ENCODE measurements around the gene HES7.
"Not testable (repeated sequence)": the region's sequence is repeated elsewhere in the genome, so short reads cannot be mapped to it uniquely, and the experiment has no call there.

Gene HES7

GRCh38 chr17:8123695-8124349, at the start of gene HES7:
TSS of gene HES7 (minus strand) at chr17:8124106. CDS start at chr17:8124084, 22 bp downstream.
- no peak for ATAC-seq

GRCh38 chr17:8173056-8173870, 49.4 kb upstream of the HES7 start:
- peak; percentile 82 to 87 for ATAC-seq

GRCh38 chr17:8170186-8170585, 46.3 kb upstream of the HES7 start:
- ATAC-seq = not testable (repeated sequence)

GRCh38 chr17:8167526-8167925, 43.6 kb upstream of the HES7 start:
- no peak for ATAC-seq

GRCh38 chr17:8166731-8167130, 42.8 kb upstream of the HES7 start:
- no peak for ATAC-seq

GRCh38 chr17:8164815-8165131, 40.9 kb upstream of the HES7 start:
- no peak for ATAC-seq

GRCh38 chr17:8163978-8164814, 40.3 kb upstream of the HES7 start:
- ATAC-seq = peak; percentile 39 to 50

GRCh38 chr17:8162997-8163977, 39.4 kb upstream of the HES7 start:
- peak; percentile 1 to 6 for ATAC-seq

- ATAC-seq = peak; percentile 70
Measured at GRCh38 chr17:8162233-8162996, 38.5 kb upstream of the HES7 start, which contains the start of gene VAMP2. TSS of gene VAMP2 (minus strand) at chr17:8162948. CDS start at chr17:8162879, 69 bp downstream.

- no peak for ATAC-seq
Measured at GRCh38 chr17:8161289-8162232, 37.7 kb upstream of the HES7 start.

- no peak for ATAC-seq
Measured at GRCh38 chr17:8160741-8161221, 36.9 kb upstream of the HES7 start.

GRCh38 chr17:8160224-8160577, 36.3 kb upstream of the HES7 start:
- ATAC-seq = no peak

- ATAC-seq = no peak
Measured at GRCh38 chr17:8159459-8160223, 35.7 kb upstream of the HES7 start.

- ATAC-seq = no peak
Measured at GRCh38 chr17:8159032-8159400, 35.1 kb upstream of the HES7 start.

GRCh38 chr17:8158267-8159031, 34.5 kb upstream of the HES7 start:
- ATAC-seq = peak in 1 of 2 donors; percentile 11

- ATAC-seq = peak; percentile 81 to 83
Measured at GRCh38 chr17:8156246-8156992, 32.5 kb upstream of the HES7 start.

- no peak for ATAC-seq
Measured at GRCh38 chr17:8155996-8156245, 32.0 kb upstream of the HES7 start.

Data from activated CD4-positive, CD25-positive, alpha-beta regulatory T cell treated with anti-CD3 and anti-CD28 coated beads, Interleukin-2, amount 50 U/mL, for 24 hours (primary cell).